Activated CD4-positive, alpha-beta memory T cell treated with anti-CD3 and anti-CD28 coated beads for 36 hours (primary cell): ENCODE results near the gene SSH3. TPM values are rescaled to one million over a fixed set of nuclear protein-coding genes. Genes with fewer than 3 reads are reported as not detected.

ENCODE experiments used
- CTCF ChIA-PET: fragments of 350-600 bp; sonication (Branson Sonifier 250); formaldehyde crosslinking; loops from one replicate; lab custom pipeline; 2021; ENCODE audit warnings: antibody characterized with exemption, inconsistent platforms; lab: Charles Lee
- POLR2A ChIA-PET: fragments of 350-600 bp; sonication (Branson Sonifier 250); formaldehyde crosslinking; loops from one replicate; lab custom pipeline; 2021; ENCODE audit warnings: antibody characterized with exemption; lab: Charles Lee
- DNase-seq: peaks from one replicate; pipeline ENCODE4 v3.0.0-alpha.2; 2020
- H3K27ac Mint-ChIP-seq: one replicate; pipeline ENCODE4 v1.8.0; 2021; ENCODE audit warnings: mixed read lengths
- H3K27me3 Mint-ChIP-seq: one replicate; pipeline ENCODE4 v1.8.0; 2021; ENCODE audit warnings: mixed read lengths
- H3K36me3 Mint-ChIP-seq: one replicate; pipeline ENCODE4 v1.8.0; 2021; ENCODE audit warnings: mixed read lengths
- H3K4me1 Mint-ChIP-seq: one replicate; pipeline ENCODE4 v1.8.0; 2021; ENCODE audit warnings: low read depth, mixed read lengths
- H3K4me3 Mint-ChIP-seq: one replicate; pipeline ENCODE4 v1.8.0; 2021; ENCODE audit warnings: mild to moderate bottlenecking, mixed read lengths
- H3K9me3 Mint-ChIP-seq: one replicate; pipeline ENCODE4 v1.8.0; 2021; ENCODE audit warnings: mixed read lengths
- intact Hi-C: fragments of 100-400 bp; cut with micrococcal nuclease; formaldehyde crosslinking; loops from one replicate; pipeline ENCODE4 v1.15.1; 2023
- total RNA-seq, 2 experiments: library from RNA; stranded (reverse); gene quantifications; one replicate each; pipeline ENCODE4 v1.2.3, GENCODE V29; 2021

SSH3 gene
- total RNA-seq, 2 experiments from 2014 or later, result 14.9 to 19.4 TPM

GRCh38 chr11:67268081-67268961, 35.0 kb upstream of the SSH3 start:
- ChIA-PET CTCF (interaction anchor here (0.6 to 3.0 kb wide), 9 partner anchors 9 to 137 kb away, joined by 3 to 47 read pairs (median 9); partner anchors contain the start of gene ANKRD13D), POLR2A (interaction anchor here (0.6 to 7.8 kb wide), 11 partner anchors 9 to 346 kb away, joined by 3 to 72 read pairs (median 4); partner anchors contain the start of genes ANKRD13D and SSH3)
- Mint-ChIP-seq H3K27ac (peak overlapping the region; percentile 100), H3K36me3 (peaks cover 57% of the 10 kb centered on the region), H3K4me1 (peaks cover 77% of the 10 kb centered on the region), H3K27me3 (no peaks in the 10 kb centered on the region), H3K9me3 (no peaks in the 10 kb centered on the region), H3K4me3 (peak overlapping the region; percentile 98)
- intact Hi-C loops, result loop anchor here (1.0 kb wide), 3 partner anchors 9 to 49 kb away; no protein-coding TSS in a partner anchor
- peak; percentile 91 for DNase-seq

- Mint-ChIP-seq H3K27ac (peak overlapping the region; percentile 100), H3K36me3 (peaks cover 57% of the 10 kb centered on the region), H3K27me3 (no peaks in the 10 kb centered on the region), H3K9me3 (no peaks in the 10 kb centered on the region), H3K4me3 (peak overlapping the region; percentile 98), H3K4me1 (peaks cover 78% of the 10 kb centered on the region)
- CTCF ChIA-PET, result interaction anchor here (1.0 to 3.8 kb wide), 3 partner anchors 21 to 82 kb away, joined by 3 to 47 read pairs (median 22); partner anchors contain the start of gene ANKRD13D
- POLR2A ChIA-PET, result interaction anchor here (1.4 to 7.8 kb wide), 5 partner anchors 20 to 85 kb away, joined by 3 to 72 read pairs (median 15); partner anchors contain the start of genes ANKRD13D and SSH3
- intact Hi-C loops, result loop anchor here (1.0 kb wide), 3 partner anchors 8 to 48 kb away; no protein-coding TSS in a partner anchor
- no peak for DNase-seq
Observed at GRCh38 chr11:67268962-67269268, 34.4 kb upstream of the SSH3 start.

- ChIA-PET CTCF (interaction anchor here (0.6 to 3.8 kb wide), 9 partner anchors 17 to 656 kb away, joined by 3 to 22 read pairs (median 6); partner anchors contain the start of genes ANKRD13D and POLD4), POLR2A (interaction anchor here (1.4 to 7.8 kb wide), 5 partner anchors 20 to 84 kb away, joined by 3 to 72 read pairs (median 15); partner anchors contain the start of genes ANKRD13D and SSH3)
- peak; percentile 42 for DNase-seq
- Mint-ChIP-seq H3K27ac (peak overlapping the region; percentile 100), H3K4me3 (peak overlapping the region; percentile 98), H3K27me3 (no peaks in the 10 kb centered on the region), H3K4me1 (peaks cover 76% of the 10 kb centered on the region), H3K36me3 (peaks cover 59% of the 10 kb centered on the region), H3K9me3 (no peaks in the 10 kb centered on the region)
- intact Hi-C loops, result loop anchor here (5.0 kb wide), 2 partner anchors 218 to 238 kb away; partner anchors contain the start of genes CDK2AP2 and PITPNM1
Observed at GRCh38 chr11:67269401-67270255, 33.7 kb upstream of the SSH3 start.

- ChIA-PET CTCF (interaction anchor here (1.0 to 3.8 kb wide), 7 partner anchors 8 to 112 kb away, joined by 3 to 22 read pairs (median 15); partner anchors contain the start of genes ANKRD13D and POLD4), POLR2A (interaction anchor here (0.7 to 7.8 kb wide), 6 partner anchors 12 to 166 kb away, joined by 3 to 72 read pairs (median 10); partner anchors contain the start of genes ANKRD13D and PTPRCAP)
- intact Hi-C loops, result loop anchor here (1.0 to 5.0 kb wide), 3 partner anchors 18 to 237 kb away; partner anchors contain the start of genes CDK2AP2 and PITPNM1
- peaks cover 75% of the 10 kb centered on the region for H3K4me1 Mint-ChIP-seq
- peak overlapping the region; percentile 100 for H3K27ac Mint-ChIP-seq
- DNase-seq, result peak; percentile 37
- no peaks in the 10 kb centered on the region for H3K9me3 Mint-ChIP-seq
- no peaks in the 10 kb centered on the region for H3K27me3 Mint-ChIP-seq
- H3K4me3 Mint-ChIP-seq, result peak overlapping the region; percentile 98
- peaks cover 63% of the 10 kb centered on the region for H3K36me3 Mint-ChIP-seq
Observed at GRCh38 chr11:67270256-67271204, 32.8 kb upstream of the SSH3 start.

- CTCF ChIA-PET, result interaction anchor here (1.2 to 3.8 kb wide), 7 partner anchors 9 to 111 kb away, joined by 3 to 22 read pairs (median 15); partner anchors contain the start of genes ANKRD13D, POLD4 and SSH3
- peaks cover 65% of the 10 kb centered on the region for H3K36me3 Mint-ChIP-seq
- intact Hi-C loops, result loop anchor here (1.0 to 5.0 kb wide), 3 partner anchors 17 to 236 kb away; partner anchors contain the start of genes CDK2AP2 and PITPNM1
Observed at GRCh38 chr11:67271205-67271540, 32.2 kb upstream of the SSH3 start.

GRCh38 chr11:67271541-67272284, 31.6 kb upstream of the SSH3 start:
- POLR2A ChIA-PET, result interaction anchor here (0.6 to 7.8 kb wide), 12 partner anchors 9 to 216 kb away, joined by 3 to 72 read pairs (median 3); partner anchors contain the start of genes ANKRD13D, CLCF1 and PTPRCAP
- peak overlapping the region; percentile 98 for H3K4me3 Mint-ChIP-seq
- H3K36me3 Mint-ChIP-seq, result peaks cover 68% of the 10 kb centered on the region

More at GRCh38 chr11:67271205-67271540, 32.2 kb upstream of the SSH3 start:
- H3K27me3 Mint-ChIP-seq, result no peaks in the 10 kb centered on the region
- H3K4me1 Mint-ChIP-seq, result peaks cover 76% of the 10 kb centered on the region
- no peak for DNase-seq
- H3K9me3 Mint-ChIP-seq, result no peaks in the 10 kb centered on the region
- peak overlapping the region; percentile 100 for H3K27ac Mint-ChIP-seq
- POLR2A ChIA-PET, result interaction anchor here (0.7 to 7.8 kb wide), 7 partner anchors 10 to 166 kb away, joined by 3 to 72 read pairs (median 6); partner anchors contain the start of genes ANKRD13D and PTPRCAP
- H3K4me3 Mint-ChIP-seq, result peak overlapping the region; percentile 98

GRCh38 chr11:67272327-67273259, 30.7 kb upstream of the SSH3 start:
- Mint-ChIP-seq H3K27ac (peak overlapping the region; percentile 100), H3K36me3 (peaks cover 70% of the 10 kb centered on the region), H3K4me1 (peaks cover 86% of the 10 kb centered on the region), H3K4me3 (peak overlapping the region; percentile 98), H3K27me3 (no peaks in the 10 kb centered on the region), H3K9me3 (no peaks in the 10 kb centered on the region)
- ChIA-PET CTCF (interaction anchor here (0.8 to 3.8 kb wide), 11 partner anchors 8 to 1582 kb away, joined by 3 to 22 read pairs (median 4); partner anchors contain the start of genes ANKRD13D, POLD4 and SSH3), POLR2A (interaction anchor here (0.6 to 7.8 kb wide), 10 partner anchors 8 to 215 kb away, joined by 3 to 72 read pairs (median 4); partner anchors contain the start of genes ANKRD13D, CLCF1 and PTPRCAP)
- peak; percentile 69 for DNase-seq
- intact Hi-C loops, result loop anchor here (5.0 kb wide), 2 partner anchors 215 to 235 kb away; partner anchors contain the start of genes CDK2AP2 and PITPNM1

More at GRCh38 chr11:67271541-67272284, 31.6 kb upstream of the SSH3 start:
- intact Hi-C loops, result loop anchor here (1.0 to 5.0 kb wide), 3 partner anchors 17 to 236 kb away; partner anchors contain the start of genes CDK2AP2 and PITPNM1
- CTCF ChIA-PET, result interaction anchor here (0.8 to 3.8 kb wide), 12 partner anchors 9 to 1582 kb away, joined by 3 to 22 read pairs (median 5); partner anchors contain the start of genes ANKRD13D, POLD4 and SSH3
- Mint-ChIP-seq H3K27ac (peak overlapping the region; percentile 100), H3K27me3 (no peaks in the 10 kb centered on the region), H3K9me3 (no peaks in the 10 kb centered on the region), H3K4me1 (peaks cover 81% of the 10 kb centered on the region)
- DNase-seq, result peak; percentile 87

- H3K4me1 Mint-ChIP-seq, result peaks cover 90% of the 10 kb centered on the region
- H3K4me3 Mint-ChIP-seq, result peak overlapping the region; percentile 98
- peaks cover 65% of the 10 kb centered on the region for H3K36me3 Mint-ChIP-seq
- no peaks in the 10 kb centered on the region for H3K9me3 Mint-ChIP-seq
- H3K27ac Mint-ChIP-seq, result peak overlapping the region; percentile 100
- CTCF ChIA-PET, result interaction anchor here (0.6 to 3.8 kb wide), 4 partner anchors 16 to 79 kb away, joined by 3 to 10 read pairs (median 4); partner anchors contain the start of genes ANKRD13D and POLD4
- no peaks in the 10 kb centered on the region for H3K27me3 Mint-ChIP-seq
- POLR2A ChIA-PET, result interaction anchor here (0.6 to 7.8 kb wide), 4 partner anchors 16 to 46 kb away, joined by 4 to 72 read pairs (median 30); partner anchors contain the start of gene ANKRD13D
- peak; percentile 10 for DNase-seq
- intact Hi-C loops, result loop anchor here (5.0 kb wide), 2 partner anchors 214 to 234 kb away; partner anchors contain the start of genes CDK2AP2 and PITPNM1
Observed at GRCh38 chr11:67273260-67273990, 29.9 kb upstream of the SSH3 start.
